Vagina (tissue), 2 donors: ENCODE results near the gene KAZN. TPM values are rescaled to one million over a fixed set of nuclear protein-coding genes. Genes with fewer than 3 reads are reported as not detected.

Source experiments
- DNase-seq, 2 donors: peaks; one replicate each; pipeline ENCODE4 v3.0.0-alpha.2; 2017; ENCODE audit errors: extremely low spot score in 2 of 2
- H3K27ac ChIP-seq: fragments of 200-600 bp; sonication (generic); one replicate; pipeline ENCODE4 v1.5.1; 2019
- H3K27me3 ChIP-seq: fragments of 200-600 bp; sonication (generic); one replicate; pipeline ENCODE4 v1.5.1; 2019
- H3K36me3 ChIP-seq, 2 donors: fragments of 200-600 bp; sonication (generic); one replicate each; pipeline ENCODE4 v1.5.1; 2017 to 2019
- H3K4me1 ChIP-seq: fragments of 200-600 bp; sonication (generic); one replicate; pipeline ENCODE4 v1.5.1; 2019
- H3K4me3 ChIP-seq, 2 donors: fragments of 200-600 bp; sonication (generic); 1 replicate in 1 of 2; 2 replicates in 1 of 2; pipeline ENCODE4 v1.5.1; 2016 to 2019
- H3K9me3 ChIP-seq: fragments of 200-600 bp; sonication (generic); one replicate; pipeline ENCODE4 v1.5.1; 2019
- CTCF ChIP-seq, 3 experiments: fragments of 450-650 bp in 2 of 3; fragments of 200-600 bp in 1 of 3; sonication (generic) in 1 of 3; IDR thresholded peaks; one replicate each; pipeline ENCODE4 v1.5.1; 2017 to 2019; ENCODE audit warnings: antibody characterized with exemption in 3 of 3, mild to moderate bottlenecking in 2 of 3, moderate library complexity in 2 of 3
- POLR2A ChIP-seq, 2 donors: fragments of 450-650 bp; IDR thresholded peaks; one replicate each; pipeline ENCODE4 v1.6.1; 2017; ENCODE audit warnings: antibody characterized with exemption in 2 of 2, mild to moderate bottlenecking in 2 of 2, moderate library complexity in 2 of 2
- POLR2AphosphoS5 ChIP-seq, 2 donors: sonication (generic); formaldehyde crosslinking; IDR thresholded peaks; one replicate each; pipeline ENCODE4 v1.9.0; 2017; ENCODE audit warnings: antibody characterized with exemption in 2 of 2, mild to moderate bottlenecking in 2 of 2, low read depth in 1 of 2; ENCODE audit not compliant: insufficient read depth in 1 of 2
- intact Hi-C: fragments of 100-400 bp; cut with DNase I; formaldehyde crosslinking; loops from one replicate; pipeline ENCODE4 v1.15.1; 2023
- total RNA-seq: library from RNA; depleted of rRNA; stranded (reverse); fragments of >200 nt; gene quantifications from one replicate; pipeline ENCODE4 v1.2.3, GENCODE V29; 2016

KAZN gene
- total RNA-seq, result 29.5 TPM

GRCh38 chr1:14598498-14599182 is at the start of gene KAZN:
Gene KAZN, plus strand, starts transcription at chr1:14598685.
- Histone ChIP-seq H3K9me3 (no peaks in the 10 kb centered on the region), H3K4me1 (peaks cover 32% of the 10 kb centered on the region), H3K4me3 (peak within 1 kb of the TSS; percentile 53 to 60), H3K27me3 (no peaks in the 10 kb centered on the region), H3K27ac (peak within 1 kb of the TSS; percentile 71), H3K36me3 (no peaks in the 10 kb centered on the region)
- no peak for DNase-seq
- no peak for TF ChIP-seq POLR2A (IDR thresholded peaks at IDR 0.05)
- TF ChIP-seq CTCF (IDR thresholded peaks at IDR 0.05), result no peak
- no peak for TF ChIP-seq POLR2AphosphoS5 (IDR thresholded peaks at IDR 0.05; ENCODE audit: insufficient read depth in 1 of 2, low read depth in 1 of 2)
- intact Hi-C loops, result no loop called here

- no peaks in the 10 kb centered on the region for H3K27me3 ChIP-seq
- no peaks in the 10 kb centered on the region for H3K4me1 ChIP-seq
- no peak overlapping the region for H3K4me3 ChIP-seq
- DNase-seq, result no peak
- H3K36me3 ChIP-seq, result no peaks in the 10 kb centered on the region
- H3K9me3 ChIP-seq, result no peaks in the 10 kb centered on the region
- intact Hi-C loops, result no loop called here
- H3K27ac ChIP-seq, result no peak overlapping the region
- TF ChIP-seq POLR2A (IDR thresholded peaks at IDR 0.05), result no peak
- no peak for TF ChIP-seq POLR2AphosphoS5 (IDR thresholded peaks at IDR 0.05; ENCODE audit: insufficient read depth in 1 of 2, low read depth in 1 of 2)
- TF ChIP-seq CTCF (IDR thresholded peaks at IDR 0.05), result no peak
Observed at GRCh38 chr1:14549897-14550620, 48.4 kb upstream of the KAZN start.

- H3K27me3 ChIP-seq, result no peaks in the 10 kb centered on the region
- TF ChIP-seq POLR2AphosphoS5 (IDR thresholded peaks at IDR 0.05; ENCODE audit: insufficient read depth in 1 of 2, low read depth in 1 of 2) (no peak), POLR2A (IDR thresholded peaks at IDR 0.05) (no peak)
- no peak overlapping the region for H3K4me3 ChIP-seq
- H3K4me1 ChIP-seq, result no peaks in the 10 kb centered on the region
- no peaks in the 10 kb centered on the region for H3K9me3 ChIP-seq
- no peak overlapping the region for H3K27ac ChIP-seq
- H3K36me3 ChIP-seq, result no peaks in the 10 kb centered on the region
- intact Hi-C loops, result no loop called here
- no peak for DNase-seq
Observed at GRCh38 chr1:14551386-14551785, 47.1 kb upstream of the KAZN start.

GRCh38 chr1:14552246-14552965 is 46.1 kb upstream of the KAZN start:
- H3K9me3 ChIP-seq, result no peaks in the 10 kb centered on the region
- no peak overlapping the region for H3K4me3 ChIP-seq
- H3K4me1 ChIP-seq, result no peaks in the 10 kb centered on the region
- H3K27ac ChIP-seq, result no peak overlapping the region
- no peaks in the 10 kb centered on the region for H3K27me3 ChIP-seq
- TF ChIP-seq POLR2AphosphoS5 (IDR thresholded peaks at IDR 0.05; ENCODE audit: insufficient read depth in 1 of 2, low read depth in 1 of 2) (no peak), CTCF (IDR thresholded peaks at IDR 0.05) (no peak), POLR2A (IDR thresholded peaks at IDR 0.05) (no peak)
- intact Hi-C loops, result no loop called here
- no peak for DNase-seq
- H3K36me3 ChIP-seq, result no peaks in the 10 kb centered on the region

- Histone ChIP-seq H3K4me1 (no peaks in the 10 kb centered on the region), H3K27me3 (no peaks in the 10 kb centered on the region), H3K9me3 (no peaks in the 10 kb centered on the region), H3K4me3 (no peak overlapping the region), H3K27ac (no peak overlapping the region), H3K36me3 (no peaks in the 10 kb centered on the region)
- no peak for TF ChIP-seq CTCF (IDR thresholded peaks at IDR 0.05)
- TF ChIP-seq POLR2A (IDR thresholded peaks at IDR 0.05), result no peak
- no peak for TF ChIP-seq POLR2AphosphoS5 (IDR thresholded peaks at IDR 0.05; ENCODE audit: insufficient read depth in 1 of 2, low read depth in 1 of 2)
- no peak for DNase-seq
- intact Hi-C loops, result no loop called here
Observed at GRCh38 chr1:14553711-14554110, 44.8 kb upstream of the KAZN start.
